OCI-LY1 (cell line): ENCODE results near the gene PYCARD.

ENCODE experiments used
- EZH2 ChIP-seq: fragments of 200-600 bp; sonication (generic), shearing (Covaris generic); IDR thresholded peaks from 2 replicates; pipeline ENCODE4 v1.8.0; 2017; ENCODE audit warnings: borderline replicate concordance, mixed run types, mild to moderate bottlenecking, antibody characterized with exemption, low read length, moderate library complexity, mixed read lengths
- TF ChIP-seq, protein P1 (sequence below): fragments of 200-600 bp; sonication (generic), shearing (Covaris generic); IDR thresholded peaks from 2 replicates; pipeline ENCODE4 v1.5.1; 2017; ENCODE audit warnings: mild to moderate bottlenecking, antibody characterized with exemption, low read length, moderate library complexity, mixed read lengths

DNA sequence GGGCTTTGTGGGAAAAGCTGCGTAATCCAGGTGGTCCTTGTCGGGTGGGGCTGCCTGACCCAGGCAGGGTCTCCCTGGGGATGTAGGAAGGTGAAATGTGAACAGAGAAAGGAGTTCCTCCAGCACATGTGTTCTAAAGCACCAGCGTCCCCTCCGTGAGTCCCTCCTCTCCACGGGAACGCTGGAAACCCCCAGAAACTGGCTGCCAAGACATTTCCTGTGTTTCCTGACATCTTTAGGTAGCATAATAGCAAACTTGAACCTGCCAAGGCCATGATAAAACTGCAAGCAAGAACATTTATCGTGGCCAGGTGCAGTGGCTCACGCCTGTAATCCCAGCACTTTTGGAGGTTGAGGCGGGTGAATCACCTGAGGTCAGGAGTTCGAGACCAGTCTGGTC is 26.9 kb upstream of the PYCARD start:
- TF ChIP-seq, protein P1, sequence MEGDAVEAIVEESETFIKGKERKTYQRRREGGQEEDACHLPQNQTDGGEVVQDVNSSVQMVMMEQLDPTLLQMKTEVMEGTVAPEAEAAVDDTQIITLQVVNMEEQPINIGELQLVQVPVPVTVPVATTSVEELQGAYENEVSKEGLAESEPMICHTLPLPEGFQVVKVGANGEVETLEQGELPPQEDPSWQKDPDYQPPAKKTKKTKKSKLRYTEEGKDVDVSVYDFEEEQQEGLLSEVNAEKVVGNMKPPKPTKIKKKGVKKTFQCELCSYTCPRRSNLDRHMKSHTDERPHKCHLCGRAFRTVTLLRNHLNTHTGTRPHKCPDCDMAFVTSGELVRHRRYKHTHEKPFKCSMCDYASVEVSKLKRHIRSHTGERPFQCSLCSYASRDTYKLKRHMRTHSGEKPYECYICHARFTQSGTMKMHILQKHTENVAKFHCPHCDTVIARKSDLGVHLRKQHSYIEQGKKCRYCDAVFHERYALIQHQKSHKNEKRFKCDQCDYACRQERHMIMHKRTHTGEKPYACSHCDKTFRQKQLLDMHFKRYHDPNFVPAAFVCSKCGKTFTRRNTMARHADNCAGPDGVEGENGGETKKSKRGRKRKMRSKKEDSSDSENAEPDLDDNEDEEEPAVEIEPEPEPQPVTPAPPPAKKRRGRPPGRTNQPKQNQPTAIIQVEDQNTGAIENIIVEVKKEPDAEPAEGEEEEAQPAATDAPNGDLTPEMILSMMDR, result no peak
- TF ChIP-seq EZH2, result no peak
